PFSK-1 (cell line): ENCODE measurements around the gene SND1.

Source experiments
- FOXP2 ChIP-seq: optimal IDR thresholded peaks from 2 replicates; pipeline ENCODE3; 2011; ENCODE audit warnings: borderline replicate concordance, control low read depth, inconsistent platforms; ENCODE audit not compliant: insufficient read depth; ENCODE audit errors: extremely low read length, extremely low read depth
- POLR2AphosphoS5 ChIP-seq: IDR thresholded peaks from 2 replicates; pipeline ENCODE4 v1.6.1; 2012; ENCODE audit warnings: low read depth, mild to moderate bottlenecking, control low read depth, low read length, moderate library complexity
- SIN3A ChIP-seq: IDR thresholded peaks from 2 replicates; pipeline ENCODE4 v1.6.1; 2012; ENCODE audit warnings: mild to moderate bottlenecking, low read length, moderate library complexity, borderline replicate concordance; ENCODE audit not compliant: insufficient read depth
- TAF1 ChIP-seq: IDR thresholded peaks from 2 replicates; pipeline ENCODE4 v1.6.1; 2012; ENCODE audit warnings: low read length, control low read depth, borderline replicate concordance; ENCODE audit not compliant: insufficient read depth
- TF ChIP-seq, protein P1 (sequence below), 2 experiments: IDR thresholded peaks; 2 replicates each; pipeline versions ENCODE4 v1.6.1 to v1.8.0; 2011 to 2012; ENCODE audit warnings: low read depth in 2 of 2, low read length in 2 of 2, control low read depth in 1 of 2, inconsistent platforms in 1 of 2, mild to moderate bottlenecking in 1 of 2, moderate library complexity in 1 of 2; ENCODE audit not compliant: insufficient read depth in 1 of 2

Gene SND1

DNA sequence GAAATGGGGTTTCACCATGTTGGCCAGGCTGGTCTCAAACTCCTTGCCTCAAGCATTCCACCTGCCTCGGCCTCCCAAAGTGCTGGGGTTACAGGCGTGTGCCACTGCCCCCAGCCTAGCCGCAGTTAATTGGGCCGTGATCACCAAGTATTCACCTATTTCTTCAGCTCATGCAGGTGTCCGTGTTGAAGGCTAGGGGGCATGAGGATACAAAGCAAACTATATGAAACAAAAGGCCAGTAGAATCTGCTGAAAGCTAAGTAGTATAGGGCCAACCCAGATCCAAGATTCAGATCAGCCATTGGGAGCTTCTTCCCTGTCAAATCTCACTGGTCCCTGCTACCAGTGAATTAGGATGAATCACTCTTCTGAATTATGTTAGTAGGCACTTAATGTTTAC, 305.9 kb downstream of the SND1 start:
- TF ChIP-seq TAF1 (no peak), FOXP2 (no peak), POLR2AphosphoS5 (no peak), SIN3A (no peak)
- TF ChIP-seq, protein P1, sequence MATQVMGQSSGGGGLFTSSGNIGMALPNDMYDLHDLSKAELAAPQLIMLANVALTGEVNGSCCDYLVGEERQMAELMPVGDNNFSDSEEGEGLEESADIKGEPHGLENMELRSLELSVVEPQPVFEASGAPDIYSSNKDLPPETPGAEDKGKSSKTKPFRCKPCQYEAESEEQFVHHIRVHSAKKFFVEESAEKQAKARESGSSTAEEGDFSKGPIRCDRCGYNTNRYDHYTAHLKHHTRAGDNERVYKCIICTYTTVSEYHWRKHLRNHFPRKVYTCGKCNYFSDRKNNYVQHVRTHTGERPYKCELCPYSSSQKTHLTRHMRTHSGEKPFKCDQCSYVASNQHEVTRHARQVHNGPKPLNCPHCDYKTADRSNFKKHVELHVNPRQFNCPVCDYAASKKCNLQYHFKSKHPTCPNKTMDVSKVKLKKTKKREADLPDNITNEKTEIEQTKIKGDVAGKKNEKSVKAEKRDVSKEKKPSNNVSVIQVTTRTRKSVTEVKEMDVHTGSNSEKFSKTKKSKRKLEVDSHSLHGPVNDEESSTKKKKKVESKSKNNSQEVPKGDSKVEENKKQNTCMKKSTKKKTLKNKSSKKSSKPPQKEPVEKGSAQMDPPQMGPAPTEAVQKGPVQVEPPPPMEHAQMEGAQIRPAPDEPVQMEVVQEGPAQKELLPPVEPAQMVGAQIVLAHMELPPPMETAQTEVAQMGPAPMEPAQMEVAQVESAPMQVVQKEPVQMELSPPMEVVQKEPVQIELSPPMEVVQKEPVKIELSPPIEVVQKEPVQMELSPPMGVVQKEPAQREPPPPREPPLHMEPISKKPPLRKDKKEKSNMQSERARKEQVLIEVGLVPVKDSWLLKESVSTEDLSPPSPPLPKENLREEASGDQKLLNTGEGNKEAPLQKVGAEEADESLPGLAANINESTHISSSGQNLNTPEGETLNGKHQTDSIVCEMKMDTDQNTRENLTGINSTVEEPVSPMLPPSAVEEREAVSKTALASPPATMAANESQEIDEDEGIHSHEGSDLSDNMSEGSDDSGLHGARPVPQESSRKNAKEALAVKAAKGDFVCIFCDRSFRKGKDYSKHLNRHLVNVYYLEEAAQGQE (IDR thresholded peaks at IDR 0.05; ENCODE audit: insufficient read depth in 1 of 2, low read depth in 2 of 2, low read length in 2 of 2) = no peak

DNA sequence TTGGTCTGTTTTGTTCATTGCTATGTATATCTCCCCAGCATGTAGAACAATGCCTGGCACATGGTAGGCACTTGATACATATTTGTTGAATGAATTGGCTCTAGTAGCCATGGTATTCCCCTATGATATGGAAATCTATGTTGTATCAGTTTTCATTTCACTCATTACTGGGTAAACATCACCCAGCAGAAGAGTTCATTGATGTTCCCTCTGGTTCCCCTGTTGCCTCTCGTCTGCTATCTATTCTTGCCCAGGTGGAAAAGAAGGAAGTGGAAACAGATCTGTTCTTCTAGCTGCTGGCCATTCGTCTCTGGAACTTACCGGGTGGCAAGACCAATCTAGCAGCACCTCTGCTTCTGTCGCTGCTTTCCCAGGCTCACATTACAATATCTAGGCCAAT, 307.8 kb downstream of the SND1 start:
- no peak for TF ChIP-seq FOXP2
- no peak for TF ChIP-seq SIN3A
- TF ChIP-seq, protein P1 (IDR thresholded peaks at IDR 0.05; ENCODE audit: insufficient read depth in 1 of 2, low read depth in 2 of 2, low read length in 2 of 2) = no peak
- no peak for TF ChIP-seq POLR2AphosphoS5
- TF ChIP-seq TAF1 = no peak

DNA sequence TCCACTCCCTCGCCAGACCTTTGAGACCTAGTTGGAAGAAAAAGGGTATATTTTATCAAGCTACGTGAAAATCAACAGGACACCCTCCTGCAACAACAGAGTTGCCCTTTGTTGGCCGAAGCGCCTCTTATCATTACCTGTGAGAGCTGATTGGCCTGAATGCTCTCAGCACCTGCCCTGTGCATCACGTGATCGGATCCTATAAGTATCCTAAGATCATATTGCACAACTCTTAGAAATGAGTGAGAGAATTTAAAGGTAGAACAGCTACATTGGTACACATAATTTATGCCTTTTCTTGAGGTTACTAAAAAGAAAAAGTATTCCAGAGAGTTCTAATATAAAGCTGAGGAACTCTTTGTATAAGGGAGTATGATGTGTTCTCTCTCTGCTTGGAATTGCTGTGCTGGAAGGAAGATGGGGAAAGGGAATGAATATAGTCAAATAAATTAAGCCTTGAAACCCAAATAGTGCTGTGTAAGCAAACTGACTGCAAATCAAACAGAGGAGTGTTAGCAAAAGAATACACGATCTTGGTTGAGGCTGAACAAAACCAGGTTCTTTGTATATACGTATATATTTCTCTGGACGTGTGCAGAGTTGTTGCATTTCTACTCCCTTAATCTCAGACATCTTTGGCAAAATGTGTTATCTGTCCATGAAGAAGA, 309.9 kb downstream of the SND1 start:
- TF ChIP-seq SIN3A = no peak
- TF ChIP-seq, protein P1 (IDR thresholded peaks at IDR 0.05; ENCODE audit: insufficient read depth in 1 of 2, low read depth in 2 of 2, low read length in 2 of 2) = no peak
- no peak for TF ChIP-seq TAF1
- no peak for TF ChIP-seq POLR2AphosphoS5
- TF ChIP-seq FOXP2 = no peak

DNA sequence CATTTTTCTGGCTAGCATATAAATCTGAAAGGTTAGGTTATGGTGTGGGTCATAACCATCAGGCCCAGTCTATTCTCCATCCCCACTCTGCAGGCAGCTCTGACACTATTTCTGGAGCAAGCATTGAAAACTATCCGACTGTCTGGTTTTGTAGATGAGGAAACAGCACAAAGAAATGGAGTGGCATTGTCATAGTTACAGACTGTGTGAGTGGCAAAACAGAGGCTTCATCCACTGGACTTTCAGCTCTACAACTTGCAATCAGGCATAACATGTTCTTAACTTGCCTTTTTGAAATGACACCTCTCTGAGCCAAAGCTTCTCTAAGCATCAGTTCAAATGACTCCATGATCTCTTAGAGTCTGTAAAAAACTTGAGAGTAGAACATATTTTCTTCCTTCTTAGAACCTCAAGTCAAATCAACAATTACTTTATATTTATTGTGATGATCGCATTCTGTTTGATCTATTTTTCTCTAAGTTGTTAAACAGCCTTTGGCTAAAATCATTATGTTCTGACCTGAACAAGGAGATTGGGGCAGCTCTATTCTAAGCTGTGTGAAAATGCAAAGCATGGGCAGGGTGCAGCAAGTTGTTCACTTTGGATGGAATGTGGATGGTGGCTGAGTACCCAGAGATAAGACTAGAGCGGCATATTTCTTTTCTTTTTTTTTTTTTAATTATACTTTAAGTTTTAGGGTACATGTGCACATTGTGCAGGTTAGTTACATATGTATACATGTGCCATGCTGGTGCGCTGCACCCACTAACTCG, 310.8 kb downstream of the SND1 start:
- TF ChIP-seq POLR2AphosphoS5 (no peak), FOXP2 (no peak), SIN3A (no peak), TAF1 (no peak)
- TF ChIP-seq, protein P1 (IDR thresholded peaks at IDR 0.05; ENCODE audit: insufficient read depth in 1 of 2, low read depth in 2 of 2, low read length in 2 of 2) = no peak
